HG03159 (cell line): ENCODE results near the gene EDRF1.
A peak's percentile ranks its signal among the peaks of the same experiment; 100 is the strongest.
"Not testable (repeated sequence)": the region's sequence is repeated elsewhere in the genome, so short reads cannot be mapped to it uniquely, and the experiment has no call there.

Source experiments
- ATAC-seq: cut with Tn5 transposase; IDR thresholded peaks from one replicate; pipeline ENCODE4 v1.9.1; 2021; ENCODE audit warnings: mild to moderate bottlenecking, moderate library complexity; ENCODE audit not compliant: unreplicated experiment

Gene EDRF1, protein sequence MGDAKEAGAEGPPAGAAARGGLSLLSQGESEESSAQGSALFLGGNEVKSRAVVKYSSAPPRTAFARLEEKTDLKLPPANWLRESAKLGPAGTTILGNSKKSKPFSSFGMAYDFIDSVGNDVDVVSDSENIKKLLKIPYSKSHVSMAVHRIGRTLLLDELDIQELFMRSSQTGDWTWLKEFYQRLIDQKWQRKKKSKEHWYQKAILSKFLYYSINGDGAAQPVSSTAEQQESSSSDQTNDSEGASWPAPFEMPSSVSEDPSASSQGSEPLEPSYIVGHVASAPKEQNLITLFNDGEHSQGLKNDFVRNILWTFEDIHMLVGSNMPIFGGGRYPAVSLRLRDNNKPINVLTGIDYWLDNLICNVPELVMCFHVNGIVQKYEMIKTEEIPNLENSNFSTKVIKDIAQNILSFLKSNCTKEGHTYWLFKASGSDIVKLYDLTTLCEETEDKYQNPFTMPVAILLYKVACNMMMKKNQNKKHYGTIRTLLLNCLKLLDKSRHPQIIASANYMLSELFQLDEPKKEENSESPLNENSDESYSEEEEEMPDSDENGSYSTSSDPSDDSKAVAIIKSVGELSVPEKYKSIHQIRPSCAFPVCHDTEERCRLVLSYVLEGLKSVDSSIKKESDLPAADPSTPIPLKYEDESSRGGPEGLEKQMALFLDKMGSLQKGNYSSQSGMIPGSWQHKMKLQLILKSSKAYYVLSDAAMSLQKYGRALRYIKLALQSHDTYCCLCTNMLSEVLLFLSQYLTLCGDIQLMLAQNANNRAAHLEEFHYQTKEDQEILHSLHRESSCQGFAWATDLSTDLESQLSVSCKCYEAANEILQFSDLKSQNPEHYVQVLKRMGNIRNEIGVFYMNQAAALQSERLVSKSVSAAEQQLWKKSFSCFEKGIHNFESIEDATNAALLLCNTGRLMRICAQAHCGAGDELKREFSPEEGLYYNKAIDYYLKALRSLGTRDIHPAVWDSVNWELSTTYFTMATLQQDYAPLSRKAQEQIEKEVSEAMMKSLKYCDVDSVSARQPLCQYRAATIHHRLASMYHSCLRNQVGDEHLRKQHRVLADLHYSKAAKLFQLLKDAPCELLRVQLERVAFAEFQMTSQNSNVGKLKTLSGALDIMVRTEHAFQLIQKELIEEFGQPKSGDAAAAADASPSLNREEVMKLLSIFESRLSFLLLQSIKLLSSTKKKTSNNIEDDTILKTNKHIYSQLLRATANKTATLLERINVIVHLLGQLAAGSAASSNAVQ

DNA sequence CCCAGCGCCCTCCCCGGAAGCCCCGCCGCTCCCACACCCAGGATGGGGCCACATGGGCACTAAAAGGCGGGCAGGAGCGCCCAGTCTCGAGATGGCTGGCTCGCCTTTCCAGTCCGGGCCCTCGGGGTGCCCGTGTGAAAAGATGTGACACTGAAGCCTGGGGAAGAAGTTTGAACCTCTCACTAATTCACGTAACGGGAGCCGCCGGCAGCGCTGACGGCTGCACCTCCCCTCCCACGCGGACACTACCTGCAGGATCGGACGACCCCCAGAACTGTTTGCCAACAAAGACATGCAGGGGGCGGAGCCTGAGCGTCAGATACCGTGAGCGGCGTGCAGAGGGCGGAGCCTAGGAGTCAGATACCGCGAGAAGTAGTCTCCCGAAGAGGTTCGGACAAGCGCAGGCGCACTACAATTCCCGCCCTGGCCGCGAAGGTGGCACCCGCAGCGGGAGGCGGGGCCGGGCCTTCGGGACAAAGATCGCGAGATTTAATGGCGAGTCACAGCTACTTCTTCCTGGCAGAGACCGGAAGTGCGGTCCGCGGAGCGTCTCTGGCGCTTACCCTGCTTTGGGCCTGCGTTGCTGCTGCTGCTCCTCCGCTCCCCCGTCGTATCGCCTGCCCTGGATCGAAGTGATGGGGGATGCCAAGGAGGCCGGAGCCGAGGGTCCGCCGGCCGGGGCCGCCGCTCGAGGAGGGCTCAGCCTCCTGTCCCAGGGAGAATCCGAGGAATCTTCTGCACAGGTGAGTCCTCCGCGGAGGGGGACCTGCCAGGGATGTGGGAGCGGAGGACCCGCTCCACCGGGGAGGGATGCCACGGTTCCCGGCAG, at the start of gene EDRF1:
TSS of gene EDRF1 (plus strand) at position 537 of the 829 bp plus-strand sequence. CDS start at position 636, 99 bp downstream.
- ATAC-seq = peak; percentile 91

DNA sequence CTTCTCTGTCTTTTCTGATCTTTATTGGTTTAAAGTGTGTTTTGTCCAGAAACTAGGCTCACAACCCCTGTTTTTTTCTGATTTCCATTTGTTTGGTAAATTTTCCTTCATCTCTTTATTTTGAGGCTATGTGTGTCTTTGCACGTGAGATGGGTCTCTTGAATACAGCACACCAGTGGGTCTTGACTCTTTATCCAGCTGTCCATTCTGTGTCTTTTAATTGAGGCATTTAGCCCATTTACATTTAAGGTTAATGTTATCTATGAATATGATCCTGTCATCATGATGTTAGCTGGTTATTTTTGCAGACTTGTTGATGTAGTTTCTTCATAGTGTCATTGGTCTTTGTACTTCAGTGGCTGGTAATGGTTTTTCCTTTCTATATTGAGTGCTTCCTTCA, 46.6 kb upstream of the EDRF1 start:
- no peak for ATAC-seq

DNA sequence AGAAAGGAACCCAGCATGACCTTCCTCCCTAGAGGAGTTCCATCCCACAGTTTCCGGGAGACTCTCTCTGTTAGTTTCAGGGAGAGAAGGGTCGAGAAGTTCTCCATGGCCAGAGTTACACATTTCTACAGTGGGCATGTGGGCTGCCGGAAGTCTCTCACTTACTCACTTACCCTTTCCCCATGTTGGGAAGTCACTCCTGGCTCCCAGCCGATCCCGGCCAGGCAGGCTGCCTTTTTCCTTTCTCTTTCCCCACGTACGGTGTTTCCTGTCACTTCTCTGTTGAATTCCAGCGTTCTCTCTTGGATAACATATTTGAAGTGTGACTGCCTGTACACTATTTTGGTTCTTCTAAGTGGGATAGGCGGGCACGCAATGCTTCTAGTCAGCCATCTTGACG, 40.1 kb upstream of the EDRF1 start:
- ATAC-seq = no peak

DNA sequence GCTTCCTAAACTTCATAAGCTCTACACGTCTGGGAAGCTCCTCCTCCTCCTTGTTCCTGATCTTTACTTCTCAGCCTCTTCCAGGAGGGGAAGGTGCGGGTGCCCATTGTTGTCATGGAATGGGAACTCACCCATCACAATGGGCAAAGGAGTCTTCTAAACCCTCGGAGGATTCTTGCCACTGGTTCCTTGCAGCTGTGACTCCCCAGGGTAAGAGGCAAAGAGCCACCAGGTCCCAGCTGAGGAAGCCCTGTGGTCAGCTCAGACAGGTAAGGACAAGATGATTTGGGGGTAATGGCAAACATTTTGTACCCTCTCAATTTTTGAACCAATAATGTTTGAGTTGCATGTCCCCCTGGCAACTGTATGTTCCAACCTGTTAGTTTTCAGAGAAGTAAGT, 36.4 kb upstream of the EDRF1 start, which contains the start of gene TEX36:
TSS of gene TEX36 (minus strand) at position 101 of the 400 bp plus-strand sequence. CDS start 174 bp downstream, outside the sequence.
- no peak for ATAC-seq

DNA sequence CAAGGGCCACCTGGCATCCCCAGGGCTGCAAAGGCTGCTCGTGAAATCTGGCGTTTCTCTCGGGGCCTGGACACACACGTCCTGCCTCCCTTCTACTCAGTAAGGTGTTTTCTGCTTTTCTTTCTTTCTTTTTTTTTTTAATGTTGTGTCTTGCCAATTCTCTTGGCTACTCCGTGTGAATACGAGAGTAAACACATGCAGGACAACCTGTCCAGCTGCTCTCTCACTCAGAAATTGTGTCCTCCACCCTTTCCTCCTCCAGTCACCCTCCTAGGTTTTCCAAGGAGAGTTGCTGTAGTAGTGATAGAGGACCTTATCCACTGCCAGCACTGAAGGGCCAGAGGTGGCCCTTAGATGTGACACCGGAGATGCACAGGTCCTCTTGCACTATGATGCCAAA, 35.7 kb upstream of the EDRF1 start:
- ATAC-seq = no peak

DNA sequence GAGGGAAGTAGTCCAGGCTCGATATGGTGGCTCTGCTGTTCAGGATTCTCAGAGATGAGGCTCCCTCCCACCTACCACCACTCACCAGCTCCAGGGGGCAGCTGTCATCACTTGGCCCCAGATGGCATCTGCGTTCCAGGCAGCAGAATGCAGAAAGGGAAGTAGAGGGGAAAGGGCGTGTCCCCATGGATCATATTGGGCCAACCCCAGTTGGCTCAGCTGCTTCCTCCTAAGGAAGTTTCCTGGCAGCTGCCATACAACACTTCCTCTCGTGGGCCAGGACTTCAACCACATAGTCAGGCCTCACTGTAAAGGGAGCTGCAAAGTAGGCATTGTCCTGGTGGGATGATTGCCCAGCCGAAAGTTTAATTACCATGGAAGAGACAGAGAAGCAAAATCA, 34.9 kb upstream of the EDRF1 start:
- no peak for ATAC-seq

DNA sequence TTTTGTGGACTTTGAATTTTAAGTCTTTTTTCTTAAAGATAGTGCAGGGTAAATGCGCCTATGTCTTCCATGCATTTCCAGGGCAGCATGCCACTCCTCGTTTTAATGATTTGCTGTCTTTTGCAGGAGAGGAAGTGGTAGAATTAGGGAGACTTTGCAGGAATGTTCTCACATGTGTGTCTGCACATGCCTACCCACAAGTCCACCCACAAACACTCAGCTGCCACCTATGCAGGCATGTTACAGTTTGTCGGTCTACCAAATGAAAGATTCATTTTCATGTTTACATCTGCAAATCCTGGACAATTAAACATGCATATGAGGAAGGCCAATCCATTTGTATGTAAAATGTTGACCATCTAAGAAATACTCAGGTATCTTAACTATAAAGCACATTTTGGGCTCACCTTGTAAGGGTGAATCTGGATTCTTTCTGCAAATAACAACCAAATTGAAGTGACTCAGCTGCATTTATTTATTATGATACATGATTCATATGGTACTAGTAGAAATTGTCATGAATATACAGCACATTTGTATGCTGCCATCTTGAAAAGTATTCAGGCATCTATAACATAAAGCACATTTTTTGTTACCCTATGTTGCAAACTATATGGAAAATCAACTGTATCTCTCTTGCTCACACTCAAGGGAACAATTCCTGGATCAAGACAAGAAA, 31.9 kb upstream of the EDRF1 start:
- no peak for ATAC-seq

DNA sequence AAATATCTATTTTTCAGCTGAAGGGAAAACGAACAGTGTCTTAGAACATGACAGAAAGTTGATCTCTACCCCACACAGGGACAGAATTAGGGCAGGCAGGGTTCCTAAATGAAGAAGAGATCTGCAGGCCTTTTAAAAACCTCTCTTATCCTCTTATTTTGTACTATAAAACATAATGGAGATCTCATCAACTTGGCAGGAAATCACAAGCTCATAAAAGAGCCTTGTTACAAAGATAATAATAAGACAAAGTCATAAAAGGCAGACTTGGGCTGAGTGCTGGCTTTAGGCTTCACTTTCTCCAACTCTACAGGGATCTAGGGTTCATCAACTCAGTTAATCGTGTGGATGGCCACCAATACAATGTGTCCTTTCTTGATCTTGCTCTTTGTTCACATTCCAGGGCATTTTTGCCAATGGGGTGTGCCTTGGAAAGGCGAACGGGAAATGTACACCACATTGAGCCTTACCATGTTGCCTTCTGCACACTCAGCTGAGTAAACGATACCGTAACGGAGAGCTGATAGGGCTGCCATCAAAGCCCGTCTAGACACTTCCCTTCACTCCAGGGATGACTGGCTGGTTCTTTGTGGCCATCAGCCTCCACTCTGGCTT, 29.4 kb upstream of the EDRF1 start:
- ATAC-seq = no peak

DNA sequence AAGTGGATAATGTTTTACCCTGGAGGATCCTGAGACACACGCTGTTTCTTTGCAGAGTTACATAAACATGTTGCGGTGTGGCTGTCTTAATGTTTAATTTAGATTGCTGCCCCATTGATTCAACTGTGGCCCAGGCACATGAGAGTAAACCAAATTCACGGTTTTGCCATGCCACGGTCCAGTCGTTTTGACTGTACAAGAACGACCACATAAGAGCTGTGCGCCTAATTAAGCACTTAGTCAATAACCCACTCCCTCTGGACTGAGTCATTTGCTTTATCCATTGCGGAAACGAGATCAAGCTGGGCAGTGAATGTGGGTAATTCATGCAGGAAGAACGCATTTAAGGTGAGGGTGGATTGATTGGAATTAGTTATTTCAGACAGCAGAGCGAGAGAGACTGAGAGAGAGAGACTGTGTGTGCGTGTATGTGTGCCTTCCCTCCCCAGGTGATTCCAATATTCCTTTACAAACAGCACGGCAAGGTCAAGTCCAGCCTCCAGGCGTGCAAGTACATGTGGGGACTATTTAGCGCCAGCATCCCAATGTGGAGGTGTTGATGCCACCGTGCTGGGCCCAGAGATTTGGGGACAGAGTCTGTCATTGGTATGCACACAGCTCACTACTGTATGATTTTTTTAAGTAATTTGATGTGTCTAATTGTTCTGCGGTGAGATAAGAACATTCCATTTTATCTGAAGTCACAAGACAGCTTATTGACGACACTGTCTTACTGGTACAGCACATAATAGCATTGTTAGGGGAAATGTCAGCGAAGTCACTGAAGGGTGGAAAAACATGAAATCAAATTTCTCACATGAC, 28.1 kb upstream of the EDRF1 start:
- peak; percentile 40 for ATAC-seq

DNA sequence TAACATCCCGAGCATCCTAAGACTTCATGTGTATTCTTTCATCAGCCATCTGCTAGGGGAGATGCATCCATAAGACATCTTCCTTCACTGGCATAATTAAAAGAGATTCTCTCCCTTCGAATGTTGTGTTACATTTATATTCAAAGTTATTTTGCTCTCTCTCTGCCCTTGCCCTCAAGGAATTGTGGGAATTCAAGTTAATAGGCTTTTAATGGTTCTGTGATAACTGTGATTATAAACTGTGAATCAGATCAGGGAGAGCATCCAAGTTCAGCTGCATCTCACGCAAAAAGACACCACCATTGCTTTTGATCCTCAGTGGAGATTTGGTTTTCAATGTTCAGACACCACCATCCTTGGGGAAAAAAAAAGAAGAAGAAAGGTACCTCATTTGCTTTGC, 27.3 kb upstream of the EDRF1 start:
- ATAC-seq = no peak

DNA sequence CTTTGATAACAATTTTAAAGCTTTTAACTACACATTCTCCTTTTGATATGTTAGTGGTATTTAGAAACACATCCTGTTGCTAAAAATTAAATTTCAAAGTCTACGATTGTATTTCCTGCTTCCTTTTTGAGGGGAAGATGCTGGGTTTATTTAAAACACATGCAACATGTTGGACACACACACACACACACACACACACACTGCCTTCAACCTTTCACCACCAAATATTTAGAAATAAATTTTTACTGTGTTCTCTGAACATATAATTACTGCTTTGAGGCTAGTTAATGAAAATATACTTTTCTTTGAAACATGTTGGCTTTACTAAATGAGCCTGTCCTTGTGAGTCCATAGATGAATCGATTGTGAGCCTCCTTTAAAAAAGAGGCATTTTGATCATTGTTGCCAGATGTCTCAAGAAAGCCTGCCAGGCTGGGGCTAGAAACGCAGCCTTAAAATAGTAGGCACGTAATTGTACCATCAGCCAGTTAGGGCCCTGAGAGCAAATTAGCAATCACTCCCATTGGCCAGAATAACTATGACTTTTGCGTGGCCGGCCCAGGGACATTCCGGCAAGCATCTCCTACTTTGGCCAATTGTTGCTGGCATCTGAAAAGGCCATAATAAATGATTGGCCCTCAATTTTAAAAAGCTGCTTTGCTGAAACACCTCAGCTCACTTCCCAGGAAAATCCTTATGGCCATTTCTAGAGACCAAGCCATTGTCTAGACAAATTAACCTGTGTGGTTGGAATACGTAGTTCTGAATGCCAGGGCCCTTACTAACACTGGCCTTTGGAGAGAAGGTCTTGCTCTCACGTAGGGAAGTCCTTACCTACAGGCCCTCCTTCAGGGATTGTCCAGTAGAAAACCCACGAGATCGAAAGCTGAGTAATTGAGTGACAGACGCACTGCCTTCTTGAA, 26.6 kb upstream of the EDRF1 start:
- no peak for ATAC-seq

DNA sequence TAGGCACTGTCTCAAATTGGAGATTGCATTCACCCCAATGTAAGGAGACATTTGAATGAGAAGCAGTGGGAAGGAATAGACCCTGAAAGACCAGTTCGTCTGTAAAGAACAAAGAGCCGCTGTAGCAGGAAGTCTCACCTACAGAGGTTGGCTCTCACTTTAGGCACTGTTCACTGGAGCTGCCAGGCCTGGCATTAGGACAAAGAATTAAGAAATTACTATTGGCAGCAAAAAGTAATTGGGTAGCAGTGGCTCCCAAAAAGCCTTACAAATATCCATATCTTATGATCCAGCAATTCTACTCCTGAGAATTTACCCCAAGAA, 26.0 kb upstream of the EDRF1 start:
- no peak for ATAC-seq

DNA sequence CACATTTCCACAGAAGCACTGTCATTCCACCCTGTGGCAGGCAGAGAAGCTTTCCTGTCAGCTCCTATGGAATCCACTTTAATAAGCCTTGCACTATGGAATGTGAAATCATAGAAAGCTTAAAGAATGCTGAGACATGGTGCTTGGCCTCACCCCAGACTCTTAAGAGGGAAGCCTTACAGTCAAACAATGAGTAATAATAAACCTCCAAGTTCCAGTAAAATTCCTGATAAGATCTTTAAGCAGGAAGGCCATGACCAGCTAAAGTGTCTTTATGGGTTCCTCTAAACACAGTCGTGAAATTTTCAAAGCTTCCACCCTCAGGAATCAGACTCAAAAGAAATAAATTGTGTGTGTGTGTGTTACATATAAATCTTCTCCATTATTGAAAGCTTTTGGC, 24.6 kb upstream of the EDRF1 start:
- ATAC-seq = no peak

DNA sequence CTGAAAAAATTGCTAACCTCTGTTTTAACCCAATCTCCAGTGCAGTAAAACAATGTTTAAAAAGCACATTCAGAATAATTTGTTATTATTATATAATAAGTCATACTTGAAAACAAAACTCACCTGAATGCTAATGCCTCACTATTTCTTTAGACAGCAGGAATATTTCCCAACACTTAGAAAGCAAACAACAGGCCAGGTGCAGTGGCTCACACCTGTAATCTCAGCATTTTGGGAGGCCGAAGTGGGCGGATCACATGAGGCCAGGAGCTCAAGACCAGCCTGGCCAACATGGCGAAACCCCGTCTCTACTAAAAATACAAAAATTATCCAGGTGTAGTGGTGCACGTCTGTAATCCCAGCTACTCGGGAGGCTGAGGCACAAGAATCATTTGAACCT, 22.6 kb upstream of the EDRF1 start:
- ATAC-seq = not testable (repeated sequence)

DNA sequence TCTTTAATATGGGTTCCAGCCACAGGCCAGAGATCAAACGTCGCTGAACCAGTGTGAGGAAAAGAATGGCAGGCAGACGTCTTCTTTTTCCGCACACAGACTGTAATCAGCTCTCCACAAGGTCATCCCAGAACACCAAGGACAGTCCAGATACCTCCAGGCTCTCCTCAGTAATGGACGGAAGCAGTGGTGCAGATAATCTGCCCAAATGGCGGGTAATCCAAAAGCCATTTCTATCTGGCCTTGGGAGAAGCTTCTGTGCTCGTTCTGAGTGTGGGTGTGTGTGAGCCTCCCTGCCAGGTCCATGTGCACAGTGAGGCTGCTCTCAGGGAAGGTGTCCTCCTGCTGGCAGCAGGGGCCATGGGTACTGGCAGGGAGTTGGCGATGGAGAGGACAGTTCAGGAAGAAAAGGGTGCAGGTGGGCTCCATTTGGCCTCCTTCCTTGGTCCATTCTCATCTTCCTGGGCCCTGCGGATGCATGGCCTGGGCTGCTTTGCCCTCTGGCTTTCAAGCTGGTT, 21.0 kb upstream of the EDRF1 start:
- ATAC-seq = no peak

DNA sequence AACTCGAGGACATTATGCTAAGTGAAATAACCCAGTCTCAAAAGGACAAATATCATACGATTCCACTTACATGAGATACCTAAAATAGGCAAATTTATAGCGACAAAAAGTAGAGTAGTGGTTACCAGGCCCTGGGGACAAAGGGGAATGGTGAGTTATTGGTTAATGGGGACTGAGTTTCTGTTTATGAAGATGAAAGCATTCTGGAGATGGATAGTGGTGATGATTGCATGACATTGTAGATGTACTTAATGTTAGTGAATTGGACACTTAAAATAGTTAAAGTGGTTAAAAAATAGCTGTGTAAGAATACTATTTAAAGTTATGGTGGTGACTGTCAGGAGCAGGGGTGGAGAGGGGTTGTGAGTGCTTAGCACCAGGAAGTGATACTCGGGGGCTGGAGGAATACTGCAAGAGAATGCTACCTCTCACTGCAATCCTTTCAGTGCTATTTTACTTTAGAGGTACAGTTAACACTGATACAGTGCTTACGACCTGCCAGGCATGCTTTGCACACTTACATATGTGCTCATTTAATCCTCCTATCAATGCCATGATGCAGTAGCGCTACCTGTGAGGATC, 19.9 kb upstream of the EDRF1 start:
- no peak for ATAC-seq

DNA sequence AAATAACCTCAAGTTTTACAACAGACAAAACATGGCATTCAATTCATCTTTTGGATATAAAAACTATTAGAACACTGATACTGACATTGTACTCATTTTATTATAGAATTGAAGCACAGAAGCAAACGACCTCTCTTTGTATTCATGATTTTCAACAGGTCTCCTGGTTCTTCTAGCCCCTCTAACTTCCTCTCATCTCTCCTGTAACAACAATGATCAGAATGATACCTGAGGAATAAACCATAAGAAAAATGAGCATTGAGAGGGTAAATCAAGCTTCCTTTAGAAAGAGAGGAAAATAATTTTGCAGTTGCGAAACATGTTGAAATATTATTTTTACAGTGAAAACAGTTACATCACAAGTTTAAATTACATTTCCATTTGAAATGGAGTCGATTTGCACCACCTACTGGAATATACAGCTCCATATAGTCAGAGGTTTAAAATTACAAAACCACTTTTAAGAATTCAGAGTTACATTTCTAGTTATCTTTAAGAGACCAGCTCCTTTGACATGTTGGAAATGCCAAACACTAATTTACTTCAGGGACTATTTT, 19.1 kb upstream of the EDRF1 start:
- ATAC-seq = no peak
